HG03095 (cell line): ENCODE results near the gene FUOM.
A peak's percentile ranks its signal among the peaks of the same experiment; 100 is the strongest.
"Not testable (repeated sequence)": the region's sequence is repeated elsewhere in the genome, so short reads cannot be mapped to it uniquely, and the experiment has no call there.

Experiments used
- ATAC-seq: cut with Tn5 transposase; IDR thresholded peaks from one replicate; pipeline ENCODE4 v1.9.1; 2021; ENCODE audit warnings: moderate library complexity; ENCODE audit not compliant: unreplicated experiment

The FUOM gene

DNA sequence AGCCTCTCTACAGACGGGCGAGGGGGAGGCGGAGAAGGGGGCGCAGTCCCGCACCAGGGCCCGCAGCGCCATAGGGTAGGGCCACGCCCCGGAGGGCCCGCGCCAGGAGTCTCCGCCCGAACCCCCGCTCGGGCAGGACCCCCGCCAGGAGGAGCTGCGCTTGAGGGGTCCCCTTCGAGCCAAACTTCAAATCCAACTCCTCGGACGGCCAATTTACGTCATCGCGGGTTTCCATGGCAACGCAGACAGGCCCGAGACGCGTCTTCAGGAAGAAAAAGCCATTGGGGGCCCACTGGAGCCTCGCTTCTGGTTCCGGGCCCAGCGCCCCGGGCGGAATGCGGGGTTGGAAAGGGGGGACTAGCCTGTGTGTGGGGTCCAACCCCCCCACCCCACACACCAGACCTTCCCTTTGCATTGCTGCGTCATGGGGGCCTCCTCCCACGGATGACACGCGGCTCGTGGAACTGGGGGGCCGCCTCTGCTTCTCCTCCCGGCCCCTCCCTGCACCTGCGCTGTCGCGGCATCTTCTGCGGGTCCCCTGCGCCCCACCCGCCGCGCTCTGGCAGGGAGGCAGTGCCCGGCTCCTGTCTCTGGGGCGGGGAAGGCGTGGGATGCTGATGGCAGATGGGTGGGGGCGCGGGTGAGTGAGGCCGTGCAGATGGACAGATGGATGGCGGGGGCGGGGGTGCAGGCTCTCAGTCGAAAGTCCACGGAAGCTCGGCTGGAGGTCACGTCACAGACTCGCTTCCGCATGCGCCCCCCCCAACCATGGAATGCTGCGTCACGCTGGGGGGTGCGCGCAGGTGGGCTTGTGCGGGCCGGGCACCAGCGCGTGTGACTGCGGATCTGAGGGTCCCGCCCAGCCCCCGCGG is 22.3 kb downstream of the FUOM start:
- ATAC-seq, result no peak

DNA sequence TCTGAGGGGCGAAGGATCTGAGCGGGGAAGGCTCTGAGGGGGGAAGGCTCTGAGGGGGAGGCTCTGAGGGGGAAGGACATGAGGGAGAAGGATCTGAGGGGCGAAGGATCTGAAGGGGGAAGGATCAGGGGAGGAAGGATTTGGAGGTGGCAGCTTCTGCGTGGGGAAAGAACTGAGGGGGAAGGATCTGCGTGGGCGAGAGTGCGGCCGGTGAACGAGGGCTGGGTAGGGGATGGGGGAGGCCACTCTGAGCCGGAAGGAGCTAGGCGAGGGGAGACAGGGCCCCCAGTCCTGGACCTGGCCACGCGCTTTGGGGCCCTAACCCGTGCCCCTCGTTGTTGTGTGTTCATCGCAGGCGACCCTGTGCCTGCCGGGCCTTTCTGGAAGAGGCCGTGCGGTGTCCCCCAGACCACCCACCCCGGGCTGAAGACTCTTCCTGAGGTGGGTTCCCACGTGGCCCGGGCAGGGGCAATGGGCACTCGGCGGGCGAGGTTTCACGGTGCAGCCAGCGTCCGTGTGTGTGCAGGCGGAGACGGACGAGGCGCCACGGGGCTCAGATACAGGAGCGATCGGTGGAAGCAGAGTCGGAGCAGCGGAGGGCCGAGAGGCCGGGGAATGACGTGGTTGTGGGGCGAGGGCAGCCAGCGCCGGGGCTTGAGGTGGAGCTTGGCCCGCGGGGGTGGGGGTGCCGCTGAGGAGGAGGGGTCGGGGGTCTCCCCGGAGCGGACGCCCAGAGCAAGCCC is 23.1 kb downstream of the FUOM start:
- no peak for ATAC-seq

DNA sequence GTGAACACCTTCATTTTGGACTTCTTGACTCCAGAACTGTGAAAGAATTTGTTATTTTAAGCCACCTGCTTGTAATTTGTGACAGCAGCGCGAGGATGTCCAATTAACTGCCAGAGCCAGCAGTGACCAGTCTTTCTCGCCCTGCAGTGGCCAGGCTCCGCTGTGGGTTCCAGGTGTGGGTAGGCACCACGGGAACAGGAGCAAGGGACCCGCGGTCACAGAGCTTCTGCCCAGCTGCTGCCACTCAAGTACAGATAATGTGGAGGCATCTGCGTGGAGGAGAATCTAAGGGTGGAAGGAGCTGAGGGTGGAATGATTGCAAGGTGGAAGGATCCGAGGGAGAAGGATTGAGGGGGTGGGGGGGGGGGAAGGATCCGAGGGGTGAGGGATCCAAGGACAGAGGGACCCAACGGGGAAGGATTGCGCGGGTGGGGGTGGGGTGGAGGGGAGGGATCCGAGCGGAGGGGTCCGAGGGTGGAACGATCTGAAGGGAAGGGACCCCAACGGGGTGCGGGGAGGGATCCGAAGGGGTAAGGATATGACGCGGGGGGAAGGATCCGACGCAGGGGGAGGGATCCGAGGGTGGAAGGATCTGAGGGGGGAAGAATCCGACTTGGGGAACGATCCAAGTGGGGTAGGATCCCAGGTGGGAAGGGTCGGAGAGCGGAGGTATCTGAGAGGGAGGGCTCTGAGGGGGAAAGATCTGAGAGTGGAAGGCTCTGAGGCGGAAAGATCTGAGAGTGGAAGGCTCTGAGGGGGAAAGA is 24.7 kb downstream of the FUOM start:
- no peak for ATAC-seq

DNA sequence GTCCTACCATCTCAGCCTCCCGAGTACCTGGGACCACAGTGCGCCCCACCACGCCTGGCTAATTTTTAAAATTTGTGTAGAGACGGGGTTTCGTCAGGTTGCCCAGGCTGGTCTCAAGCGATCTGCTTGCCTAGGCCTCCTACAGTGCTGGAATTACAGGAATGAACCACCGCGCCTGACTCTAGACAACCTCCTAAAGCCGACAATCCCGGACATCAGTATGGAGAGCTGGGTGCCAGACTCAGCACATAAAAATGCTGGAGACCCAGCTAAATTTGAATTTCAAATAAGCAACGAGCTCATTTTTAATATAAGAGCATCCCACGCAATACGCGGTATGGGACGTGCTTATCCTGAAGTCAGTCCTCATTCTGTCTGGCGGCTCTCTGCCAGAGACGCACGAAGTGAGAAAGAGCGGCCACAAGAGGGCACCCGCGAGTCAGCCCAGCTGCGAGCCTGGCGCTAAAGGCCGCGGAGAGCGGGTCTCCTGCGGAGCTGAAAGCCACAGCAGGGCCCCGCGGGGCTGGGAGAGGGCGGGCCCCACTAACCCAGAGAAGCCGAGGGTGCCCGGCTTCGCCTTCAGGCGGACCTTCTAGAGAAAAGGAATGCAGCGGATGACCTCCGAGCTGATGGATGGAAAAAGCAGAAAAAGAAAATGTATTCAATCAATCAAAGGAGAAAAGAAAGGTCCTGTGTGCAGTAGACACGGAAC is 28.2 kb downstream of the FUOM start:
- ATAC-seq, result peak; percentile 90

DNA sequence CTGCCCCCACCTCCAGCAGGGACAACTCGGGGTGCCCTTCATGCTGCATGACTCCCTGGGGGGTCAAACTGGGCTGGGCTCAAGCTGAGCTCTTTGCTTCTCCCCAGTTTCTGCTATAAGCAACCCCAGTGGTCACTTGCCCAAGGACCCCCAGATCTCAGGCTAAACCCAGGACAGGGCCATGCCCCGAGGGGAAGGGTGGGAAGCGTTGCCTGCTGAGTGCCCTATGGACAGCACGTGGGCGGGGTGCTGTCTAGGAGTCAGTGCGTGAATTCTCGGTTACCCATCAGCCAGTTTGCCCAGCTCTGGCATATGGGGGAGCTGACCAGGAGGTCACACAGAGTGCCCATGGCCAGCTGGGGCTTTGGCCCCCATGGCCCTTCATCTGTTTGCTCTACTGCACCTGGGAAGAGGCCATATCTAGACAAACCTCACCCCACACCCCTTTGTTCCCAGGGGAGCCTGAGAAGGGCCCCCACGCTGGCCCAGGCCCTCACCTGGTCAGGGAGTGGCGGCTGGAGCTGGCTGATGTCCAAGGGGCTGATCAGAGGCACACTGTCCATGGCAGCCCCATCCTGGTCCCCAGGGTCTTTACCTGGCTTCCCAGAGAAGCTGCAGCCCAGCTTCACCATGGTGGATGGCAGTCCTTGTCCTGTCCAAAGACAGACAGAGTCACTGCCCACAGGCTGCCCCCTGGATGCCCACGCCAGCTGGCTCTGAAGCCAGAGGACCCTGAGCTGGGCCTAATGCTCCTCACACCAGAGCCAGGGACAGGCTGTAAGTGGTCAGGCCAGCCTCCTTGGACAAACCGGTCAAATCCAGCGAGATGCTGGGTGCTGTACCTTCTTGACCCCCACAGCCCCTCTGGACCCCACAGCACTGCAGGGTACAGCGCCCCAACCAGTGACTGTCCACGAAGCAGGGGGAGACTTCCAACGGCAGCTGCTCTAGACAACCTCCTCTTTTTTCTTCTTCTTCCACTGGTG is 29.2 kb downstream of the FUOM start:
- ATAC-seq, result no peak

DNA sequence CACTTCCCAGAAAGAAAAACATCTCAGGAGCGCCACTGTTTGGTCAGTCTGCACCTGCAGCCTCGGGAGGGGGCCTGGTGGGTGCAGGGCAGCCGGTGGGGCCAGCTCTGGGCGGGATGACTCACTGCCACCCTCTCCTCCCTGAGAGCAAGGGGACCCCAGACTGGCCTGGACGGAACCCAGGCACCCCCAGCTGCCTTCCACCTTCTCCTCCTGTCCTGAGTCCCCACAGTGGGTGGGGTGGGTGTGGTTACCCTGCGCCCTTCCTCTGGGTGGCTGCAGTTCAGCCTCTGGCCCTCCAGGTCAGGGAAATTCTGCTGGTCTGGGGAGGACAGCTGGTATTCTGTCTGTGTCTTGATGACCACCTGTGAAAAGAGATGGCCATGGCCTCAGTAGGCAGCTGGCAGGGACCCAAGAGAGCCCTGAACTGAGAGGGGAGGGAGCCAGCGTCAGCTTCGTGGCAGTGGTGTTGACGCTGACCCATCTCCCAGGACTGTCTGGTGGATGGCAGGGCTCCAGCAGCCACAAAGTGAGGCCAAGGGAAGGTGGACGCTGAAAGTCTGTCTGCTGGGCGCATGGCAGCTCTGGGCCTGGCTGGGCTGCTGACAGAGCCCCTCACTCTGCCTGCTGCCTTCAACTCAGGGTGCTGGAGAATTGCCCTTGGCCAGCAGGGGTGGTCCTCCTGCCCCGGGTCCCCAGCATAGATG is 30.0 kb downstream of the FUOM start:
- no peak for ATAC-seq

DNA sequence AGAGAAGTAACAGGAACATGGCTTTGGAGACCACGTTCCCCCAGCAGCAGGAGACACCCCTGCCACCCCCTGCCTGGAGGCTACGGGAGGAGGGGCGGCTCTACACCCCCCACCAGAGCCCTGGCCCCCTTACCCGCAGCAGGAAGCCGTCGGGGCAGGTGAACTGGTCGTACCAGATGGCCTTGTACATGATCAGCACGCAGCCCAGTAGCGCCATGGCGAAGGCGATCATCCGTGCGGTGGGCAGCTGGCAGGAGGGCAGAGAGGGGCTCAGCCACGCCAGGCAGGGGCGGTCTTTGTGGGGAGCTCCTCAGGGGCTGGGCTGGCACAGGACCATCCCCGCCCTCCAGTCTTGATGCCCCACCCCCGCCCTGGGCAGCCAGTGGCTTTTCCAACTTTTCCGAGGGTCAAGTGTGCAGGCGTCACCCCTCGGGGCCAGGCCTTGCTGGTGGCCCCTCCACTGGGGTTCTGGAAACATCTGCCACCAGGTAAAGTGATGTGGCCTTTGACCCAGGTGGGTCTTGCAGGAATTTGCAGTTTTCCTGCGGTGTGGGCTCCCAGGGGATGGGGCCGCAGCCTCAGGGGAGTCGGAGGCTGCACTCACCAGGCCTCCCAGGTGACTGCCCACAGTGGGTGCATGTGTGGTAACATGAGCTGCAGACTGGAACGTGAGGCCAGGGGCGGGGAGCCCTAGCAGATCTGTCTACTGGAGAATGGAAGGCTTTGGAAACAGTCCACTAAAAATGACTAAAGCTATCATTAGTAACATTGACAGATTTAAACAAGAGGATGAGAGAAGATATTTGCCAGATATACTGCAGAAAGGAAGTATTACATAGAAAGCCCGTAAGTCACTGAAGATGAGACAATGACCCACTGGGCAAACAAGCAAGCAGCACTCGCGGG is 30.8 kb downstream of the FUOM start:
- no peak for ATAC-seq

DNA sequence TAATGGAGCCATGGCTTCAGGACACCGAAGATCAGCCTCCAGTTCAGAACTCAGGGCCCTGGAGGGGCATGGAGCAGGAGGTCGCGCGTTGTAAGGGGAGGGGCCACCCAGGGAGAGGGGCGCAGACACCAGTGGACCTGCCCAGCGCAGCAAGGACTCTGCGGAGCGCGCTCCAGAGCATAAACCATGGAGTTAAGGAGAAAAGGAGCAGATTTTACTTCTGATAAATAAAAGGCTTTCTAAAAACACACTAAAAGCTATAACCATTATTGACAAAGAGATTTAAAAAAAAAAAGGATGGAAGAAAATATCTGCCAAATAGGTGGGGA is 31.6 kb downstream of the FUOM start:
- no peak for ATAC-seq

DNA sequence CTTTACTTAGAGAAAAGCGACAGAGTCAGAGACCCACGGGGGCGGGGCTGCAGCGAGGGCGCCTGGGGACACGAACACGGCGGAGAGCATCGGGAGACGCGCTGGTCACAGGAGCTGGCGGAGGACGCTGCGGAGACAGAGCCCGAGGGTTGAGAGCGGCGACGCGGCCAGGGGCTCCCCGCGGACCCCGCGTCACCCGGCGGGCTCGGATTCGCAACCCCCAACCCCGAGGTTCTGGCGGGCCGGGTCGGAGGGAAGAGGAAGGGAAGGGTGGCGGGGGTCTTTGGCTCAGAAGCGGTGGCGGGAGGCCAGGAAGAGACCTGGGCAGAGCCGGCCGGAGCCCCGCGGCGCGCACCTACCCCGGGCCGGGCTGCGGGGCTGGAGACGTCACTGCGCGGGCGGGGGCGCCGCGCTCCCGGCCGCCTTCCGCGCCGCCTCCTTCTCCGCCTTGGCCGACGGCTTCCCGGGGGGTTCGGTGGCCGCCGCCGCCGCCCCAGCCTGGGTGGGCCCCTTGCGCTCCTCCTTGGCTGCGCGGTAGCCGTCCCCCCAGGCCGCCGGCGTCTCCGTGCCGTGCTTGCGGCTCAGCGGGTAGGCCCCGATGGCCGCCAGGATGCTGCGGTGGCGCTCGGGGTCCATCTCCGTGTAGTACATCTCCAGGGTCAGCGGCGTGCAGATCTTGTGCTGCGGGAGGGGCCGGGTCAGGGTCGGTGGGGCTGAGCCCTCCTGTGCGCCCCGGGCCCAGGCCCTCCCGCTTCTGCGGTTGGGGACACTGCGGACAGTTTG is 32.2 kb downstream of the FUOM start:
- no peak for ATAC-seq

DNA sequence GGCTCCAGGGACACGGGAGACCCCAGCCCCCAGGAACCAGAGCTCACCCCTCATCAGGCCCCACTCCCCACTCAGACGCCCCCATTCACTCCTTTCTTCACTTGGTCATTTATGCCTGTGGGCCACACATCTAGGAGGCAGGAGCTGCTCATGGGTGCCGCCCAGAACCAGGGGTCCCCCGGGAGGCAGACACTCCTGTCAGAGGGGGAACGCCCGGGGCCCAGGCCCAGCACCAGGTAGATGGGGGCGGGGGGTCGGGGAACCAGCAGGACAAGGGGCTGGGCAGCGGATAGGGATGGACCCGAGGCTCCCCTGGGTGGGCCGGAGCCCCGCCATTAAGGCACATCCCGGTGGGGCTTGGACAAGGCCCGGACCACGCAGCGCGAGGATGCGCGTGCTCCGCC is 33.0 kb downstream of the FUOM start:
- no peak for ATAC-seq

DNA sequence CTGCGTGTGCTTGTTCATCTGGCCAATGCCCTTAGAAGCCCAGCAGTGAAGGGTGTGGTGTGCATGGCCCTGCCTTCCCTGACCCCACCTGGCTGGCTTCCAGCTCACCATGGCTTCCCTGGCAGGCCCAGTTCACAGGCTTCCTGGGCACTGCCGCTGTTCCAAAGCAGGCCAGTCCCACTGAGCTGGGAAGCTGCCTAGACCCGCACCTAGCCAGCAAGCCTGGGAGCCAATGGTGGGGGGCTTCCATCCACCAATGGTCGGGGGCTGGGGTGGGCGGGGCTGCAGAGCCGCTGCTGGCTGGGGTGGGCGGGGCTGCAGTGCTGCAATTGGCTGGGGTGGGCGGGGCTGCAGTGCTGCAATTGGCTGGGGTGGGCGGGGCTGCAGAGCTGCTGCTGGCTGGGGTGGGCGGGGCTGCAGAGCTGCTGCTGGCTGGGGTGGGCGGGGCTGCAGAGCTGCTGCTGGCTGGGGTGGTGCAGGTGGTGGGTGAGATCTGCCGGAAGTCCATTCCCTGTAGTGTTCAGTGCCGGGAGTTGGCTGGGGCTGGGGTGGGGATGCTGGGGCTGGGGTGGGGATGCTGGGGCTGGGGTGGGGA is 33.5 kb downstream of the FUOM start:
- no peak for ATAC-seq

DNA sequence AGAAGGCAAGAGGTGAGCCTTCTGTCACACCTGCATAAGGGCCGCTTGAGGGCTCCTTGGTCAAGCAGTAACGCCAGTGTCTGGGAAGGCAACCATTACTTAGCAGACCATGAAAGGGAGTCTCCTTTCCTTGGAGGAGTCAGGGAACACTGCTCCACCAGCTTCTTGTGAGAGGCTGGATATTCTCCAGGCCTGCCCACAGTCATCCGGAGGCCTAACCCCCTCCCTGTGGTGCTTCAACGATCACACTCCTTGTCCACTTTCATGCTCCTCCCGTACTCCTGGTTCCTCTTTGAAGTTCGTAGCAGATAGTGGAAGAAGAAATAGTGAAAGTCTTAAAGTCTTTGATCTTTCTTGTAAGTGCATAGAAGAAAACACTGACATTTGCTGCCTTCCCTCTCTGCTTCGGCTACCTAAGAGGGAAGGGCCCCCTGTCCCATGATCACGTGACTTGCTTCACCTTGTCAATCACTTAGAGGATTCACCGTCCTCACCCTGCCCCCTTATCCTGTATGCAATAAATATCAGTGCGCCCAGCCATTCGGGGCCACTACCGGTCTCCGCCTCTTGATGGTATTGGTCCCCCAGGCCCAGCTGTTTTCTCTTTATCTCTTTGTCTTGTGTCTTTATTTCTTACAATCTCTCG is 35.6 kb downstream of the FUOM start:
- not testable (repeated sequence) for ATAC-seq

DNA sequence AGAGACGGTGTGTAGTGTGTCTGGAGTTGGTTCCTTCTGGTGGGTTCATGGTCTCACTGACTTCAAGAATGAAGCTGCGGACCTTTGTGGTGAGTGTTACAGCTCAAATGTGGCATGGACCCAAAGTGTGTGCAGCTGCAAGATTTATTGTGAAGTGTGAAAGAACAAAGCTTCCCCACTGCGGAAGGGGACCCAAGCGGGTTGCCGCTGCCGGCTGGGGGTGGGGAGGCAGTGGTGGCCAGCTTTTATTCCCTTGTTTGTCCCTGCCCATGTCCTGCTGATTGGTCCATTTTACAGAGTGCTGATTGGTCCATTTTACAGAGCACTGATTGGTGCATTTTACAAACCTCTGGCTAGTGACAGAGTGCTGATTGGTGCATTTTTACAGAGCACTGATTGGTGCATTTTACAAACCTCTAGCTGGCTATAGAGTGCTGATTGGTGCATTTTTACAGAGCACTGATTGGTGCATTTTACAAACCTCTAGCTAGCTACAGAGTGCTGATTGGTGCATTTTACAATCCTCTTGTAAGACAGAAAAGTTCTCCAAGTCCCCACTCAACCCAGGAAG is 36.9 kb downstream of the FUOM start:
- not testable (repeated sequence) for ATAC-seq

DNA sequence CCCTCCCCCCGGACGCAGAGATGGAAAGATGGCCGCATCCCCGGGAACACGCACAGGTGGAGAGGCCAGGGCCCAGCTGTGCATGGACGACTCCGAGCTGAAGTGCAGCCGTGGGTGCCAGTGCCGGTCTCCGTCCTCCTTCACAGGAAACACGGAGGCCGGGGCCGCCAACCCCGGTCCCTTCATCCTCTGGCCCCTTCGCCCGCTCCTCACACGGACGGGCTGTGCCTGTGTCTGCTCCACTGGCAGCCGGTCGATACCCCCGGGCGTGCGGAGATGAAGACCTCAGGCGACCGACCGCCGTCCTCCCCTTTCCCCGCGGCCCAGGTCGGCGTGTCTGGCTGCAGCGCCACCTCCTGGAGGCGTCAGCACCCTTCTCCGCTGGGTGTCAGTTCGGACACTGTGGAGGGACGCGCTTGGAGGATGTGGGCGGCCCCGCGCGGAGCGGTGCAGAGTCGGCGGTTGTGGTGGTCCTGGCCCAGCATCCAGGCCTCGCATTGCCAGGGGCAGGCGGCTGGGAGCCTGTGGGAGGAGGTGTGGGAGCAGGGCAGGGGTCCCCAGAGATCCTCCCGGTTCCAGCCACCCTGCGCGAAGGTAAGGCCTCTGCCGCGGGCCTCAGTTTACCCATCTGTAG is 39.2 kb downstream of the FUOM start:
- ATAC-seq, result peak; percentile 86

DNA sequence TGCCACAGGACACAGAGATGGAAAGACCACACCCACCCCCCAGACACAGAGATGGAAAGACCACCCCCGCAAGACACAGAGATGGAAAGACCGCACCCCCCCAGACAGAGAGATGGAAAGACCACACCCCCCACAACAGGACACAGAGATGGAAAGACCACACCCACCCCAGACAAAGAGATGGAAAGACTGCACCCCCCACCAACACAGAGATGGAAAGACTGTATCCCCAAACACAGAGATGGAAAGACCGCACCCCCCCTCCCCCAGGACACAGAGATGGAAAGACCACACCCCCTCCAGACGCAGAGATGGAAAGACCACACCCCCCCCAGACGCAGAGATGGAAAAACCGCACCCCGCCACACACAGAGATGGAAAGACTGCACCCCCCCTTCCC is 41.1 kb downstream of the FUOM start:
- no peak for ATAC-seq

DNA sequence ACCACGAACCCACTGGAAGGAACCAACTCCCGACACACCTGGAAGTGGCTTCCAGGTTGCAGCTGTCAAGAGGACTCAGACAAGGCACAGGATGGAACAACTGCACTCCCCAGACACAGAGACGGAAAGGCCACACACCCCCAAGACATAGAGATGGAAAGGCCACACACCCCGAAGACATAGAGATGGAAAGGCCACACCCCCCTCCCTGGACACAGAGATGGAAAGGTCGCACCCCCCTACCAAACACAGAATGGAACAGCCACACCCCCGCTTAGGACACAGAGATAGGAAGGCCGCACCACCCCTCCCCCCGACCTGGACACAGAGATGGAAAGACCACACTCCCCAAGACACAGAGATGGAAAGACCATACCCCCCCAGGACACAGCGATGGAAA is 41.6 kb downstream of the FUOM start:
- no peak for ATAC-seq
